ENCODE measurements around the gene FAM229A.
"Not testable (repeated sequence)": the region's sequence is repeated elsewhere in the genome, so short reads cannot be mapped to it uniquely, and the experiment has no call there.

DNA sequence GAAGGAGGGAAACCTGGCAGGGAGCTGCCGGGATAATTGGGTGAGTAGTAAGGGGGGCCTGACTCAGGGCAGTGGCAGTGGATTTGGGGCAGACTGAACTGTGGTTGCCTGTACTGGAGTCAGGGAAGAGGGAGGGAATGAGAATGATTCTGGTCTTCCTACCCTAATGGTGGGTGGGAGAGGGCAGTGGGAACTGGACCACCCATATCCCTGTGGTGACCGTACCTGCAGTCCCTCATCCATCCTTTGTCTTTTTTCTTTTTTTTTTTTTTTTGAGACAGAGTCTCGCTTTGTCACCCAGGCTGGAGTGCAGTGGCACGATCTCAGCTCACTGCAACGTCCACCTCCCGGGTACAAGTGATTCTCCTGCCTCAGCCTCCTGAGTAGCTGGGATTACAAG is 6.5 kb downstream of the FAM229A start:
- TF ChIP-seq, protein P1, sequence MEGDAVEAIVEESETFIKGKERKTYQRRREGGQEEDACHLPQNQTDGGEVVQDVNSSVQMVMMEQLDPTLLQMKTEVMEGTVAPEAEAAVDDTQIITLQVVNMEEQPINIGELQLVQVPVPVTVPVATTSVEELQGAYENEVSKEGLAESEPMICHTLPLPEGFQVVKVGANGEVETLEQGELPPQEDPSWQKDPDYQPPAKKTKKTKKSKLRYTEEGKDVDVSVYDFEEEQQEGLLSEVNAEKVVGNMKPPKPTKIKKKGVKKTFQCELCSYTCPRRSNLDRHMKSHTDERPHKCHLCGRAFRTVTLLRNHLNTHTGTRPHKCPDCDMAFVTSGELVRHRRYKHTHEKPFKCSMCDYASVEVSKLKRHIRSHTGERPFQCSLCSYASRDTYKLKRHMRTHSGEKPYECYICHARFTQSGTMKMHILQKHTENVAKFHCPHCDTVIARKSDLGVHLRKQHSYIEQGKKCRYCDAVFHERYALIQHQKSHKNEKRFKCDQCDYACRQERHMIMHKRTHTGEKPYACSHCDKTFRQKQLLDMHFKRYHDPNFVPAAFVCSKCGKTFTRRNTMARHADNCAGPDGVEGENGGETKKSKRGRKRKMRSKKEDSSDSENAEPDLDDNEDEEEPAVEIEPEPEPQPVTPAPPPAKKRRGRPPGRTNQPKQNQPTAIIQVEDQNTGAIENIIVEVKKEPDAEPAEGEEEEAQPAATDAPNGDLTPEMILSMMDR (IDR thresholded peaks at IDR 0.05; ENCODE audit: low read depth, low read length), result not testable (repeated sequence)
- not testable (repeated sequence) for TF ChIP-seq POLR2A (IDR thresholded peaks at IDR 0.05; ENCODE audit: extremely low read depth, insufficient read length); MYC (IDR thresholded peaks at IDR 0.05; ENCODE audit: low read depth, low read length)
- TF ChIP-seq, protein P2, sequence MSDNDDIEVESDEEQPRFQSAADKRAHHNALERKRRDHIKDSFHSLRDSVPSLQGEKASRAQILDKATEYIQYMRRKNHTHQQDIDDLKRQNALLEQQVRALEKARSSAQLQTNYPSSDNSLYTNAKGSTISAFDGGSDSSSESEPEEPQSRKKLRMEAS (IDR thresholded peaks at IDR 0.05; ENCODE audit: low read depth, low read length), result not testable (repeated sequence)

Measured in NB4 (cell line).